CD4-positive, CD25-positive, alpha-beta regulatory T cell (primary cell): ENCODE measurements around the gene POP4. TPM values are rescaled to one million over a fixed set of nuclear protein-coding genes. Genes with fewer than 3 reads are reported as not detected.
A peak's percentile ranks its signal among the peaks of the same experiment; 100 is the strongest.

Source experiments
- ATAC-seq, 2 donors: fragments of 150-1000 bp; cut with Tn5 transposase; one replicate each; pipeline ENCODE4 v1.10.0; 2021; ENCODE audit warnings: low read depth in 2 of 2, moderate number of reproducible peaks in 2 of 2, moderate library complexity in 1 of 2
- DNase-seq, 3 donors: peaks; one replicate each; pipeline versions ENCODE4 v3.0.0 to v3.0.0-alpha.2; 2012 to 2022; ENCODE audit warnings: mixed read lengths in 1 of 3
- H3K27ac ChIP-seq: one replicate; pipeline ENCODE4 v1.7.0; 2013; ENCODE audit warnings: mild to moderate bottlenecking, low read length; ENCODE audit not compliant: insufficient read depth, poor library complexity, severe bottlenecking
- H3K27me3 ChIP-seq: one replicate; pipeline ENCODE4 v1.7.0; 2013; ENCODE audit warnings: low read length; ENCODE audit not compliant: control insufficient read depth, insufficient read depth
- H3K36me3 ChIP-seq: one replicate; pipeline ENCODE4 v1.7.0; 2013; ENCODE audit warnings: mild to moderate bottlenecking, low read length, moderate library complexity; ENCODE audit not compliant: control insufficient read depth, insufficient read depth
- H3K4me1 ChIP-seq: 2 replicates; pipeline ENCODE4 v1.7.0; 2013; ENCODE audit warnings: mild to moderate bottlenecking, low read length; ENCODE audit not compliant: insufficient read depth, control insufficient read depth, poor library complexity, severe bottlenecking
- H3K4me3 ChIP-seq: one replicate; pipeline ENCODE4 v1.7.0; 2013; ENCODE audit warnings: low read depth, mild to moderate bottlenecking, low read length, moderate library complexity
- H3K9me3 ChIP-seq, 2 experiments: 1 replicate in 1 of 2; 2 replicates in 1 of 2; pipeline ENCODE4 v1.7.0; 2013; ENCODE audit warnings: low read length in 2 of 2, mild to moderate bottlenecking in 1 of 2, moderate library complexity in 1 of 2; ENCODE audit not compliant: control insufficient read depth in 2 of 2
- H3K27ac Mint-ChIP-seq, 3 donors: one replicate each; pipeline ENCODE4 v1.8.0; 2020 to 2022; ENCODE audit warnings: mild to moderate bottlenecking in 3 of 3, mixed read lengths in 3 of 3, moderate library complexity in 2 of 3
- H3K27me3 Mint-ChIP-seq: one replicate; pipeline ENCODE4 v1.8.0; 2022; ENCODE audit warnings: mild to moderate bottlenecking, mixed read lengths
- H3K36me3 Mint-ChIP-seq: one replicate; pipeline ENCODE4 v1.8.0; 2020; ENCODE audit warnings: mixed read lengths
- H3K4me1 Mint-ChIP-seq, 4 donors: one replicate each; pipeline ENCODE4 v1.8.0; 2020 to 2022; ENCODE audit warnings: mixed read lengths in 4 of 4, mild to moderate bottlenecking in 1 of 4
- H3K4me3 Mint-ChIP-seq, 4 donors: one replicate each; pipeline ENCODE4 v1.8.0; 2020 to 2022; ENCODE audit warnings: mild to moderate bottlenecking in 4 of 4, mixed read lengths in 4 of 4, moderate library complexity in 3 of 4
- H3K9me3 Mint-ChIP-seq, 7 donors: one replicate each; pipeline ENCODE4 v1.8.0; 2020 to 2022; ENCODE audit warnings: mixed read lengths in 7 of 7, mild to moderate bottlenecking in 3 of 7, moderate library complexity in 2 of 7
- polyA plus RNA-seq, 4 donors: library from polyadenylated mRNA; unstranded; fragments of 300-500 nt; fragmentation: Illumina TruSeq; gene quantifications; one replicate each; pipeline ENCODE4 v1.2.3, GENCODE V29; 2021
- total RNA-seq: library from RNA; stranded (reverse); gene quantifications from one replicate; pipeline ENCODE4 v1.2.3, GENCODE V29; 2022

POP4 gene
- total and polyA plus RNA-seq, 5 donors from 2014 or later, result 64.3 to 202 (median 188) TPM

DNA sequence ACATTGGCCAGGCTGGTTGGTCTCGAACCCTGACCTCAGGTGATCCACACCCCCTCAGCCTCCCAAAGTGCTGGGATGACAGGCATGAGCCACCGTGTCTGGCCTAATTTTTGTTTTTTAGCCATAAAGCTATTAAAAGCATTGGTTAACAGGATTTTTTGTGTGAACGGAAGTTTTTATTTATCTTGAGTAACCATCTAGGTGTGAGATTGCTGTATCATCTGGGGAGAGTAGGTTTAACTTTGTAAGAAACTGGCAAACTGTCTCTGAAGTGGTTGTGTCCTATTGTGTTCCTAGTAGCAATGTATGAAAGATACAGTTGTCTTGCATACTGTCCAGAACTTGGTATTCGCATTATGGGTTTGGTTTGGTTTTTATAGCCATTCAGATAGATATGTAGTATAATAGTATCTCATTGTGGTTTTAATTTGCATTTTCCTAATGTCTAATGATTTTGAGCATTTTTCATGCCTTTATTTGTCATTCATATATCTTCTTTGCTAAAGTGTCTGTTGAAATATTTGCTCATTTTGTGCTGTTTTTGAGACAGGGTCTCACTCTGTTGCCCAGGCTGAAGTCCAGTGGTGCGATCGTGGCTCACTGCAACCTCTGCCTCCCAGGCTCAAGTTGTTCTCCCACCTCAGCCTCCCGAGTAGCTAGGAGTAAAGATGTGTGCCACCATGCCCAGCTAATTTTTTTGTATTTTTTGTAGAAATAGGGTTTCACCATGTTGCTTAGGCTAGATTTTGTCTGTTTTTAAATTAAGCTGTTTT lies 45.7 kb downstream of the POP4 start:
- no peak overlapping the region for H3K4me3 Mint-ChIP-seq
- H3K4me3 ChIP-seq, result no peak overlapping the region
- no peak for DNase-seq
- H3K27me3 ChIP-seq, result peaks cover 3% of the 10 kb centered on the region
- H3K4me1 ChIP-seq, result no peaks in the 10 kb centered on the region
- peaks cover 3 to 13% (median 8%) of the 10 kb centered on the region in 4 donors for H3K4me1 Mint-ChIP-seq
- peaks cover 0 to 3% (median 0%) of the 10 kb centered on the region in 7 donors for H3K9me3 Mint-ChIP-seq
- peaks cover 31% of the 10 kb centered on the region for H3K27me3 Mint-ChIP-seq
- no peaks in the 10 kb centered on the region for H3K9me3 ChIP-seq
- no peak for ATAC-seq
- H3K27ac Mint-ChIP-seq, result peak overlapping the region in 1 of 3 donors; percentile 86
- H3K36me3 Mint-ChIP-seq, result no peaks in the 10 kb centered on the region
- no peak overlapping the region for H3K27ac ChIP-seq
- H3K36me3 ChIP-seq, result no peaks in the 10 kb centered on the region

DNA sequence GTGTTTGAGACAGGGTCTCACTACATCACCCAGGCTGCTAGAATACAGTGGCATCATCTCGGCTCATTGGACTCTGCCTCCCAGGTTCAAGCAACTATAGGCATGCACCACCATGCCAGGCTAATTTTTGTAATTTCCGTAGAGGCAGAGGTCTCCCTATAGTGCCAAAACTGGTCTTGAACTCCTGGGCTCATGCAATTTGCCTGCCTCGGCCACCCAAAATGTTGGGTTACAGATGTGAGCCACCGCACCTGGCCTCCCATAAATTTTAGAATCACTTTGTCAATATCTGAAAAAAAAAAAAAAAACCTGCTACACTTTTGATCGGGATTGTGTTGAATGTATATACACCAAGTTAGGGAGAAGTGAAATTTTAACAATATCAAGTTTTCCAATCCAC lies 47.3 kb downstream of the POP4 start:
- Histone ChIP-seq H3K27me3 (peaks cover 3% of the 10 kb centered on the region), H3K4me3 (no peak overlapping the region), H3K9me3 (no peaks in the 10 kb centered on the region), H3K4me1 (no peaks in the 10 kb centered on the region), H3K27ac (no peak overlapping the region), H3K36me3 (no peaks in the 10 kb centered on the region)
- Mint-ChIP-seq H3K36me3 (peaks cover 3% of the 10 kb centered on the region), H3K4me1 (peaks cover 4 to 13% (median 8%) of the 10 kb centered on the region in 4 donors), H3K27ac (peak overlapping the region in 1 of 3 donors; percentile 27), H3K27me3 (peaks cover 35% of the 10 kb centered on the region), H3K9me3 (peaks cover 0 to 3% (median 0%) of the 10 kb centered on the region in 7 donors), H3K4me3 (no peak overlapping the region)
- ATAC-seq, result no peak
- no peak for DNase-seq

DNA sequence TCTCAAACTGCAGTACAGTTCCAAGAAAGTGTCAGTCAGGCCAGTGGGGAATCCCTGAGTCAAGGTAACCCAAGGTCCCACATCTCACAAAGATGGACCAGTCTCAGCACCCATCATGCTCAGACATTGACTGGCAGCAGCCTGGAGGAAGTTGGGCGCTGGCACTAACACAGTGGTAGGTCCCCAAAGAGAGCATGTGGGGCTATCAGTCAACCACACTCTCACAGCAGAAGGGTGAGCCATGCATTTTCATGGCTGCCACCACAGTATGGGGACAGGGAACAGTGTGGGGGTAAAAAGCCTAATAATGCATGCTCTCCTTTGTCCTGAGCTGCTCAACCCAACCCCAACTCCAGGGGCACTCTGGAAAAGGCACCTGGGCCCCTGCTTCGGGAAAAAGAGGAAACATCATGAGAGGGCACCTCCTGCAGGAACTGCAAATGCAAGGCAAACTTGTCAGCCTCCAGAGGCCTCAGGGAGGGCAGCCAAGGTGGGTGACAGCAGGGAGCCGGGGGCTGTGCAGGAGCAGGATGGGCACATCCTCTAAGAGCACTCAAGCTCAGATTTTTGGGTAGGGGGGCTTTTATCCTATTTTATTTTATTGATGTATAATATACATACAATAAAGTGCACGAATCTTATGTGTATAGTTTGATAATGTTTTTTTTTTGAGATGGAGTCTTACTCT lies 49.7 kb downstream of the POP4 start:
- ATAC-seq (no peak), DNase-seq (no peak)
- Histone ChIP-seq H3K9me3 (no peaks in the 10 kb centered on the region), H3K27me3 (peaks cover 3% of the 10 kb centered on the region), H3K4me1 (no peaks in the 10 kb centered on the region), H3K27ac (no peak overlapping the region), H3K4me3 (no peak overlapping the region), H3K36me3 (no peaks in the 10 kb centered on the region)
- Mint-ChIP-seq H3K27me3 (peaks cover 31% of the 10 kb centered on the region), H3K36me3 (peaks cover 3% of the 10 kb centered on the region), H3K27ac (no peak overlapping the region), H3K9me3 (peaks cover 0 to 3% (median 0%) of the 10 kb centered on the region in 7 donors), H3K4me1 (peaks cover 5 to 16% (median 9%) of the 10 kb centered on the region in 4 donors), H3K4me3 (no peak overlapping the region)

DNA sequence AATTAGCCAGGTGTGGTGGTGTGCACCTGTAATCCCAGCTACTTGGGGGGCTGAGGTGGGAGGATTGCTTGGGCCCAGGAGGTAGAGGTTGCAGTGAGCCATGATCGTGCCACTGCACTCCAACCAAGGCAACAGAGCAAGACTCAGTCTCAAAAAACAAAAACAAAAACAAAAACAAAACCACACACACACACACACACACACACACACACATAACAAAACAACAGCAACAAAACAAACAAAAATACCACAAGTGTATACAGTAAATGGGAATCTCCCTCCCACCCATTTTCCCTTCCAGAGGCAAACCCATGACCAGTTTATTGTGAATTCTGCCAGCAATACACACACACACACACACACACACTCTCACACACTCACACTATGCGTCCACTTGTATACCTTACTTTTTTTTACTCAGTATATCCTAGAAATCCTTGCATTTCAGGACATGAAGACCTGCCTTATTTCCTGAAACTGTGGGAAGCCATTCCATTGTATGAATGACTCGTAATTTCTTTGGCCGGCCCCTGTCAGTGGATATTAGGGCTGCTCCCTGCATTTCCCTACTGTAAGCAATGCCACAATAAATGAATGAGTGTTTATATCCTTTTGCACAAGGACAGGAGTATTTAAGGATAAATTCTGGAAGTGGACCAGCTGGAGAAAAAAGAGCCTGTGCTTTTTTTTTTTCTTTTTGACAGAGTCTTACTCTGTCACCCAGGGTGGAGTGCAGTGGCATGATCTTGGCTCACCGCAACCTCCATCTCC lies 52.3 kb downstream of the POP4 start:
- ATAC-seq (no peak), DNase-seq (no peak)
- H3K27me3 ChIP-seq, result no peaks in the 10 kb centered on the region
- Mint-ChIP-seq H3K4me3 (no peak overlapping the region), H3K36me3 (peaks cover 3% of the 10 kb centered on the region), H3K27ac (peak overlapping the region in 2 of 3 donors; percentile 23 to 65), H3K4me1 (peaks cover 3 to 18% (median 5%) of the 10 kb centered on the region in 4 donors), H3K9me3 (peaks cover 0 to 3% (median 0%) of the 10 kb centered on the region in 7 donors), H3K27me3 (peaks cover 11% of the 10 kb centered on the region)
- no peak overlapping the region for H3K27ac ChIP-seq
- H3K4me1 ChIP-seq, result no peaks in the 10 kb centered on the region
- no peaks in the 10 kb centered on the region for H3K9me3 ChIP-seq
- H3K4me3 ChIP-seq, result no peak overlapping the region
- H3K36me3 ChIP-seq, result no peaks in the 10 kb centered on the region

DNA sequence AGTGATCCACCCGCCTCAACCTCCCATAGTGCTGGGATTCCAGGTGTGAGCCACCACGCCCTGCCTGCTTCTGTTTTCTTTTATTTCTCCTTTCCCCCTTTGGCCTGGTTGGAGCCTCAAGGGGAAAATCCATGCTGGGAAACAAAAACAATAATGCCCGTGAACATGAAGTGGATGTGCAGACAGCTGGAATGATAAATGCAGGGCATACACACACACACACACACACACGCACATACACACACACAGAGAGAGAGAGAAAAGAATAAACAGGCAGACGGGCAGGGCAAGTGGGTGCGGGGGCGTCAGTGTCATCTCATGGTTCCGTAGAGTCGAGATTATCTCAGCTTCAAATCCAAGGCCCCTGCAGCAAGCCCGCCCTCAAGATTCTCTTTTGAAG lies 54.8 kb downstream of the POP4 start:
- Mint-ChIP-seq H3K9me3 (no peaks in the 10 kb centered on the region), H3K4me3 (peak overlapping the region in 1 of 4 donors; percentile 68)
- no peak for ATAC-seq

DNA sequence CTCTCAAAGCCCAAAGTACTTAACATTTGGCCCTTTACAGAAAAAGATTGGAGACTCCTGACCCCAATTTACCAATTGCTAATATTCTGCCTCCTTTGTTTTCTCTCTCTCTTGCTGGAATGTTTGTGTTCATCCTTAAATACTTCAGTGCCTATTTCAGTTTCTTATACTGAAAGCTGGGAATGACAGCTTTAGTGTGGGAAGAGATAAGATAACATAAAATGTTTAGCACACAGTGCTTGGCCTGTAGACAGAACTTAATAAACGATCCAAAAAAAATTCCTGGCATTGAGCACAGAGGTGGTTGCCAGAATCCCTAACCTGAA lies 56.2 kb downstream of the POP4 start:
- Mint-ChIP-seq H3K27me3 (peaks cover 4% of the 10 kb centered on the region), H3K27ac (peak overlapping the region in 2 of 3 donors; percentile 70 to 82), H3K4me3 (peak overlapping the region in 3 of 4 donors; percentile 41 to 86 (median 75)), H3K9me3 (no peaks in the 10 kb centered on the region), H3K36me3 (peaks cover 5% of the 10 kb centered on the region), H3K4me1 (peaks cover 4 to 37% (median 10%) of the 10 kb centered on the region in 4 donors)
- no peaks in the 10 kb centered on the region for H3K27me3 ChIP-seq
- no peak for ATAC-seq
- H3K27ac ChIP-seq, result no peak overlapping the region
- H3K9me3 ChIP-seq, result no peaks in the 10 kb centered on the region
- no peak overlapping the region for H3K4me3 ChIP-seq
- no peaks in the 10 kb centered on the region for H3K36me3 ChIP-seq
- no peak for DNase-seq
- H3K4me1 ChIP-seq, result peaks cover 21% of the 10 kb centered on the region

More for the DNA sequence above, 54.8 kb downstream of the POP4 start:
- H3K4me3 ChIP-seq, result no peak overlapping the region
- Mint-ChIP-seq H3K27me3 (peaks cover 4% of the 10 kb centered on the region), H3K27ac (peak overlapping the region in 1 of 3 donors; percentile 77), H3K4me1 (peaks cover 3 to 28% (median 5%) of the 10 kb centered on the region in 4 donors), H3K36me3 (peaks cover 3% of the 10 kb centered on the region)
- peaks cover 8% of the 10 kb centered on the region for H3K4me1 ChIP-seq
- no peaks in the 10 kb centered on the region for H3K27me3 ChIP-seq
- DNase-seq, result peak in 1 of 3 donors; percentile 22
- no peaks in the 10 kb centered on the region for H3K9me3 ChIP-seq
- no peaks in the 10 kb centered on the region for H3K36me3 ChIP-seq
- H3K27ac ChIP-seq, result no peak overlapping the region

DNA sequence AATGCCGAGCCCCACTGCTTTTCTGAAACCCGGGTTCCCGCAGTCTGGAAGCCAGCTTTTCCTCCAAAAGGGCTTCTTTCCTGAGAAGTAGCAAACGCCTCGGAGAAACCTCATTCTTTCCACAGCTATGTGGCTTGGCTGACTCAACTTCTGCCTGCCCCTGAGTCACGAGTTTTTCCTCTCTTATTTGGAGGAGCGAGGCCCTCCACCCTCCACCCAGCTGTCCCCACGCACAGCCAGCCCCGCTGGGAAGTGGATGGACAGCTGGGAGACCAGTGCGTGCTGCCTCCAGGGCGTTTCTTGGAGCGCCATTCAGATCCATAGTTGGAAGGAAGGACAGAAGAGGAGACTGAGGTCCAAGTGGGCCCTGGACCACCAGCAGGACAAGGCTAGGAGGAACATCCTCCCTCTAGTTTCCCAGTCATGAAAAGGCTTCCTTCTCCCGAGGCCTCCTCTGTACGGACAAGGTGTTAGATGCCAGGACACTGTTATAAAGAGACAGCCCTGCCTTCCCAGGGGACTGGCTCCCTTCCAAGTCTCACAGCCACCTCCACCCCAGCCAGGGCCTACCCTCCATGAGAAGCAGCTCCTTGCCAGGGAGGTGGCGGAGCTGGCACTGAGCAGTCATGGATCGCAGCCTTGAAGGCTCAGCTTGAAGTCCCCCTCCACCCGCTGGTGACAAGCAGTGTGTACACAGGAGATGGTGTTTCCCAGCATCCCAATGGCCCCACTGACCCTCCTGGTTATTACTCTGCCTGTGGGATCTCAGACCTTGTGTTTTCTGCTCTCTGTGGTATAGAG lies 56.7 kb downstream of the POP4 start:
- H3K36me3 ChIP-seq, result no peaks in the 10 kb centered on the region
- Mint-ChIP-seq H3K4me3 (peak overlapping the region; percentile 46 to 86 (median 62)), H3K9me3 (no peaks in the 10 kb centered on the region), H3K4me1 (peaks cover 4 to 42% (median 13%) of the 10 kb centered on the region in 4 donors), H3K36me3 (peaks cover 5% of the 10 kb centered on the region), H3K27me3 (no peaks in the 10 kb centered on the region), H3K27ac (peak overlapping the region; percentile 42 to 82 (median 70))
- no peaks in the 10 kb centered on the region for H3K27me3 ChIP-seq
- H3K9me3 ChIP-seq, result no peaks in the 10 kb centered on the region
- no peak overlapping the region for H3K4me3 ChIP-seq
- H3K27ac ChIP-seq, result no peak overlapping the region
- DNase-seq (no peak), ATAC-seq (no peak)
- peaks cover 27% of the 10 kb centered on the region for H3K4me1 ChIP-seq
